Activated CD8-positive, alpha-beta memory T cell treated with anti-CD3 and anti-CD28 coated beads for 4 hours (primary cell): ENCODE measurements around the gene MAST4.

Experiments used
- DNase-seq, 2 donors: peaks; one replicate each; pipeline ENCODE4 v3.0.0-alpha.2; 2020; ENCODE audit warnings: low read depth in 2 of 2

MAST4 gene

GRCh38 chr5:67081261-67081660, 485.1 kb downstream of the MAST4 start:
- DNase-seq: no peak

- no peak for DNase-seq
Measured at GRCh38 chr5:67082941-67083340, 486.7 kb downstream of the MAST4 start.

- no peak for DNase-seq
Measured at GRCh38 chr5:67085616-67086015, 489.4 kb downstream of the MAST4 start.

- DNase-seq: no peak
Measured at GRCh38 chr5:67089200-67089725, 493.1 kb downstream of the MAST4 start.

GRCh38 chr5:67090040-67090439, 493.8 kb downstream of the MAST4 start:
- no peak for DNase-seq

- DNase-seq: no peak
Measured at GRCh38 chr5:67090593-67090992, 494.4 kb downstream of the MAST4 start.

GRCh38 chr5:67092535-67092934, 496.3 kb downstream of the MAST4 start:
- DNase-seq: no peak

- no peak for DNase-seq
Measured at GRCh38 chr5:67093279-67093678, 497.1 kb downstream of the MAST4 start.

GRCh38 chr5:67094476-67095300, 498.5 kb downstream of the MAST4 start:
- DNase-seq: no peak

GRCh38 chr5:67095346-67096171, 499.4 kb downstream of the MAST4 start:
- no peak for DNase-seq

- DNase-seq: no peak
Measured at GRCh38 chr5:67098656-67099055, 502.5 kb downstream of the MAST4 start.

GRCh38 chr5:67100301-67100700, 504.1 kb downstream of the MAST4 start:
- DNase-seq: no peak

- no peak for DNase-seq
Measured at GRCh38 chr5:67102708-67103107, 506.5 kb downstream of the MAST4 start.

GRCh38 chr5:67104859-67105258, 508.7 kb downstream of the MAST4 start:
- no peak for DNase-seq

- DNase-seq: no peak
Measured at GRCh38 chr5:67105270-67105669, 509.1 kb downstream of the MAST4 start.

GRCh38 chr5:67106626-67107342, 510.6 kb downstream of the MAST4 start:
- DNase-seq: no peak

- no peak for DNase-seq
Measured at GRCh38 chr5:67111779-67112178, 515.6 kb downstream of the MAST4 start.

- DNase-seq: no peak
Measured at GRCh38 chr5:67115246-67115645, 519.1 kb downstream of the MAST4 start.

GRCh38 chr5:67115817-67116216, 519.6 kb downstream of the MAST4 start:
- no peak for DNase-seq

- DNase-seq: no peak
Measured at GRCh38 chr5:67118050-67118620, 521.9 kb downstream of the MAST4 start.

GRCh38 chr5:67119010-67119409, 522.8 kb downstream of the MAST4 start:
- DNase-seq: no peak

- DNase-seq: no peak
Measured at GRCh38 chr5:67120032-67120431, 523.8 kb downstream of the MAST4 start.
